ENCODE measurements around the gene NOVA2.

NOVA2 gene

GRCh38 chr19:45938733-45939319, 34.8 kb downstream of the NOVA2 start:
- no peaks in the 10 kb centered on the region for H3K36me3 ChIP-seq (ENCODE audit: control insufficient read depth, low read length)
- peaks cover 11% of the 10 kb centered on the region for H3K27me3 ChIP-seq (ENCODE audit: control insufficient read depth, low read length)
- H3K4me3 ChIP-seq (ENCODE audit: low read length) = no peak overlapping the region
- H3F3A ChIP-seq (ENCODE audit: control insufficient read depth, insufficient read depth) = no peaks in the 10 kb centered on the region
- H3K27ac ChIP-seq (ENCODE audit: low read depth, low read length) = no peak overlapping the region
- H3K9me3 ChIP-seq (ENCODE audit: control insufficient read depth, insufficient read depth, low read length) = no peaks in the 10 kb centered on the region
- H4K20me1 ChIP-seq (ENCODE audit: control insufficient read depth, insufficient read depth, low read depth, low read length) = no peaks in the 10 kb centered on the region
- H3K79me2 ChIP-seq (ENCODE audit: control insufficient read depth, low read length) = no peaks in the 10 kb centered on the region
- no peak for TF ChIP-seq CTCF (IDR thresholded peaks at IDR 0.05; ENCODE audit: low read depth, low read length, poor library complexity, severe bottlenecking)
- no peak for TF ChIP-seq EZH2phosphoT487 (IDR thresholded peaks at IDR 0.05; ENCODE audit: borderline replicate concordance, low read length)
- no peaks in the 10 kb centered on the region for H3K9me2 ChIP-seq (replicated peaks; ENCODE audit: control insufficient read depth, low read length)
- no peak overlapping the region for H3K4me2 ChIP-seq (ENCODE audit: low read length)
- H3K4me1 ChIP-seq (ENCODE audit: control insufficient read depth, low read length) = peaks cover 6% of the 10 kb centered on the region; the same call in 1 of the 2 replicates

GRCh38 chr19:45935267-45935666, 38.4 kb downstream of the NOVA2 start:
- no peaks in the 10 kb centered on the region for H3K79me2 ChIP-seq (ENCODE audit: control insufficient read depth, low read length)
- H3K9me2 ChIP-seq (replicated peaks; ENCODE audit: control insufficient read depth, low read length) = no peaks in the 10 kb centered on the region
- H3K36me3 ChIP-seq (ENCODE audit: control insufficient read depth, low read length) = no peaks in the 10 kb centered on the region
- no peaks in the 10 kb centered on the region for H4K20me1 ChIP-seq (ENCODE audit: control insufficient read depth, insufficient read depth, low read depth, low read length)
- TF ChIP-seq EZH2phosphoT487 (IDR thresholded peaks at IDR 0.05; ENCODE audit: borderline replicate concordance, low read length) = no peak
- no peak for TF ChIP-seq CTCF (IDR thresholded peaks at IDR 0.05; ENCODE audit: low read depth, low read length, poor library complexity, severe bottlenecking)
- H3K9me3 ChIP-seq (ENCODE audit: control insufficient read depth, insufficient read depth, low read length) = no peaks in the 10 kb centered on the region
- no peak overlapping the region for H3K27ac ChIP-seq (ENCODE audit: low read depth, low read length)
- H3K4me2 ChIP-seq (ENCODE audit: low read length) = no peak overlapping the region
- H3F3A ChIP-seq (ENCODE audit: control insufficient read depth, insufficient read depth) = no peaks in the 10 kb centered on the region
- H3K4me3 ChIP-seq (ENCODE audit: low read length) = no peak overlapping the region
- peaks cover 6% of the 10 kb centered on the region; the same call in 1 of the 2 replicates for H3K4me1 ChIP-seq (ENCODE audit: control insufficient read depth, low read length)
- peaks cover 11% of the 10 kb centered on the region for H3K27me3 ChIP-seq (ENCODE audit: control insufficient read depth, low read length)

- Histone ChIP-seq H3K79me2 (ENCODE audit: control insufficient read depth, low read length) (no peaks in the 10 kb centered on the region), H3K9me3 (ENCODE audit: control insufficient read depth, insufficient read depth, low read length) (no peaks in the 10 kb centered on the region)
Measured at GRCh38 chr19:45934551-45935230, 39.0 kb downstream of the NOVA2 start.

More at GRCh38 chr19:45934551-45935230, 39.0 kb downstream of the NOVA2 start:
- Histone ChIP-seq H3K4me3 (ENCODE audit: low read length) (no peak overlapping the region), H3K4me2 (ENCODE audit: low read length) (no peak overlapping the region), H4K20me1 (ENCODE audit: control insufficient read depth, insufficient read depth, low read depth, low read length) (no peaks in the 10 kb centered on the region), H3K36me3 (ENCODE audit: control insufficient read depth, low read length) (no peaks in the 10 kb centered on the region), H3K9me2 (replicated peaks; ENCODE audit: control insufficient read depth, low read length) (no peaks in the 10 kb centered on the region), H3K27me3 (ENCODE audit: control insufficient read depth, low read length) (peaks cover 11% of the 10 kb centered on the region), H3K27ac (ENCODE audit: low read depth, low read length) (no peak overlapping the region), H3F3A (ENCODE audit: control insufficient read depth, insufficient read depth) (no peaks in the 10 kb centered on the region), H3K4me1 (ENCODE audit: control insufficient read depth, low read length) (peaks cover 6% of the 10 kb centered on the region; the same call in 1 of the 2 replicates)
- TF ChIP-seq CTCF (IDR thresholded peaks at IDR 0.05; ENCODE audit: low read depth, low read length, poor library complexity, severe bottlenecking) = no peak
- no peak for TF ChIP-seq EZH2phosphoT487 (IDR thresholded peaks at IDR 0.05; ENCODE audit: borderline replicate concordance, low read length)

Data from DOHH2 (cell line).